GM19372 (cell line): ENCODE data around the gene HPS1.

Experiments used
- ATAC-seq: cut with Tn5 transposase; IDR thresholded peaks from one replicate; pipeline ENCODE4 v1.9.1; 2021; ENCODE audit warnings: mild to moderate bottlenecking, low read depth, moderate library complexity; ENCODE audit not compliant: unreplicated experiment

The HPS1 gene

DNA sequence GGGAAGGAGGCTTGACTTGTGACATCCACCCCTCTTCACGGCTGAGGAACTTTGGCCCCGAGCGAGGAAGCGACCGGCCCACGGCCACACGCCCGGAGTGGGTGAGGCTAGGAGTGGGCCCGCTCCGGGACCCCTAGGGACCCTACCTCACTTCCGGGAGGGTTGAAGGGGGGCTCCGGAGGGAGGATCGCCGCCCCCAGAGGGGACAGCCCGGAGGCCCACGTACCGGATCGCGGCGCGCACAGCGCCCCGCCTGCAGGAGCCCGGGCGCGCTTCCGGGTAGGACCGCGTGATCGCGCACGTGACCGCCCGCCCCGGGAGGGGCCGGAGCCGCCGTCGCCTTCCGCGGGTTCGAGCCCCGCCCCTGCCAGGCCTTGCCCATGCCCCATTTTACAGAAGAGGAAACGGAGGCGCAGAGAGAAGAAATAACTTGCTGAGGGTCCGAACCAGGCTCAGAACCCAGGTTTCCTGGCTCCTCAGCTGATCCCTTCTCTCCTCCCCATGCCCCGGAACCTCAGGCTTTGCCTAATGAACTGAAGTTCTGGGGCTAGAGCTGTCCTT lies at the start of gene HPS1:
Gene HPS1, minus strand, starts transcription at position 275 of the 561 bp plus-strand sequence. CDS start 3,695 bp downstream, outside the sequence.
- peak; percentile 80 for ATAC-seq

DNA sequence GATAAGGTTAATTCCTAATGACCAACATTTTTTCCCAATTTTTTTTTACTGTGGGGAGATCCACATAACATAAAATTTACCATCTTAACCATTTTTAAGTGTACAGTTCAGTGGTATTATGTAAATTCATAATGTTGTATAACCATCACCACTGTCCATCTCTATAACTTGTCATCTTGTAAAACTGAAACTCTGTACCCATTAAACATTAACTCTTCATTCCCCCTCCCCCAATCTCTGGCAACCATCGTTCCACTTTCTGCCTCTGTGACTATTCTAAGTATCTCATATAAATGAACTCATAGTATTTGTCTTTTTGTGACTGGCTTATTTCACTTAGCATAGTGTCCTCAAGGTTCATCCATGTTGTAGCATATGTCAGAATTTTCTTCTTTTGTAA lies 46.0 kb upstream of the HPS1 start:
- ATAC-seq: peak; percentile 53

DNA sequence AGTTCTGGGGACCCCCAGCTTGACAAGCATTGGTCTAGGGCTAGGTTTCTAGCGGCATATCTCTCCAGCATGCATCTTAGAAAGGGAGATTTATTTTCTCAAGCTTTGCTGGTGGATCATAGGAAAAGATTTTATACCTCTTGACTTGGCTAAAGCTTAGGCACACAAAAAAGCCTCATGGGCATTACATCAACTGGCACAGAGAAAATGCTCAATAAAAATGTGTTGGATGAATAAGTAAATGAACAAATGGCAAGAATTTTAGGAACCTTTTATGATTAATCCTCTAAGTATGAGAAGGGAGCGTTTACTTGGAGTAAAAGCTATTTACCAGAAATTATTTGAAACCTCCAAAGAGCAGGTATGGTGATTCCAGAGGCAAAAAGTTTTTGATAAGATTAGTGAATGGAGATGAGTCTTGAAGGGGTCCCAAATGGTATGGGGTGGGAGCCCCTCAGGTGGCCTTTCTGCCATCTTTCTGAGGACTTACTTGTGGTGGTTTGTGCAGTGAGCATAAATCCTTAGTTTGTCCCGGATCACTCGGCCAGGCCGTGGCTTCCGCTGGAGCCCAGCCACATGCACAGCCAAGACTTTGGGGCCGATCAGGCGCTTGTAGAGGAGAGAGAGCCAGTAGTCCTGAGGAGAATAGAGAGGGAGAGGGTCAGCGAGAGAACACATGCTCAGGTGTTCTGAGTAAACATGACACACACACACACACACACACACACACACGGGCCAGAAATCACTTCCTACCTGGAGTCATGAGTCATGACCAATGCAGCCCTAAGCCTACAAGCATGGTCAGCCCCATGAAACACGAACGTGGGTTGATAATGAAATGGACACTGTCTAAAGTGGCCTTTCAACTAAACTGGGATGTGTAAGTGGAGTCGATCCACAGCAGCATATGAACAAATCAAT lies 43.1 kb upstream of the HPS1 start:
- no peak for ATAC-seq

DNA sequence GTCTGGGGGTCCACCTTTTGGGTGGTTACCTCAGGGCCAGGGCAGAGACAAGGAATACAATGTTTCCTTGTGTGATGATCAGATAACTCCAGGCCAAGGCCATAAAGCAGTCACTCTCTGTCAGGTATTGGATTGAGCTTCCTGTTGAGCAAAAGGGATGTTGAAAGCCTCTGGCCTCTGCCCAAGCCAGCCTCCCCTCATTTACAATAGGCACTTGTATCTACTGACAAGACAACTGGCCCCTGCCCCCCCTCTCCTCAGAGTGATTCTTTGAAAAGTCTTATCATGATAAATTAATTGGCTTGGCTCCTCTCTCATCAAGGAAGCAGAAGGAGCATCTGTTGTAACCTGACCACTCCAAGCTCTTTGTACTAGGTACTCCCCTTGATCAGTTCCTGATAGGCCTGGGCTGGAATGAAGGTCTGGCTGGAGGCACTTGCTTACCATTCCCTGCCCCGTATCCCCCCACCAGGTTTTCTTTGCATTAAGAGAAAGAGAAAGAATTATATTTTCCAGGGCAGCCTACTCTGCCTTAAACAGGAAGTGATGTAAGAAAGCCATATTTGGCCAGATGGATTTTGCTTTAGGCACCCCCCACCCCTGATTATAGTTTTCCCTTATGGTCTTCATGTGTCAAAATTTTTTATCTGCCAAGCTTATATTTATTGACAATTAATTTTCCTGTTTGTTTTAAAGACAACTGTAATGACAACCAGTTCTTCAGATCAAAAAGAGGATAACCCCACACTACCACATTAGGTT lies 42.1 kb upstream of the HPS1 start:
- no peak for ATAC-seq

DNA sequence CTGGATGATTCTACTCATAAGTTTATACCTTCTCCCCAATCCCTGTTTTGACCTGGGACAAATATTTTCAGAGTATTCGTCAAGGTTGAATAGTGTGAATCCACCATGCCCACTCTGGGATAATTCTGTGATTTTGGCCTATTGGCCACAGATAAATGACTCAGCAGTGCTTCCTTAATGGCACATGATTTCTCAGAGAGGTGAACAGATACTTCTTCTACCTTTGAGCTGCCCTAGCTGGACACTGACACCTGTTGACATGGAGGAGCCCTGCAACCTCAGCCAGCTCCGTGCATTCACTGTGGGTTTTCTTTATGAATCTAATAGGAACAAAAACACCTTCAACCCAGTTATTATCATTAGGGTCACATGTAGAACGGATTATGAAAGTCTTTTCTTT lies 40.9 kb upstream of the HPS1 start:
- no peak for ATAC-seq

DNA sequence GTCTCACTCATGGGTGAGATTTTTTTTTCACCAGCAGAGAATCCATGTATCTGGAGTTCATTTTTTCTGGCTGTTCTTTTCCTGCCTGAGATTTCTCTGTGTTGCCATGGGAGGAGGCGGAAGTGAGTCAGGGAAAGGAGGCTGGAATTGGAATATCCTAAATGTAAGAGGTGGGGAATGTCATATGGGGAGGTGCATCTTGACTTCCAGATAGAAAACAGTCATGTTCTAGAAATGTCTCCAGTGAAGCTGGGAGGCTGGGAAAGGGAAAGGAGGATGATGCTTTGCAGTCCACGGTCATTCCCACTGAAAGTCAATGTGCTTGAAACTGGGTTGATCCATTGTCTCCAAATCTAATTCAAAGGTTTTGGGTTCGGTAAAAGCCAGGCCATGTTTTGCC lies 39.7 kb upstream of the HPS1 start:
- no peak for ATAC-seq

DNA sequence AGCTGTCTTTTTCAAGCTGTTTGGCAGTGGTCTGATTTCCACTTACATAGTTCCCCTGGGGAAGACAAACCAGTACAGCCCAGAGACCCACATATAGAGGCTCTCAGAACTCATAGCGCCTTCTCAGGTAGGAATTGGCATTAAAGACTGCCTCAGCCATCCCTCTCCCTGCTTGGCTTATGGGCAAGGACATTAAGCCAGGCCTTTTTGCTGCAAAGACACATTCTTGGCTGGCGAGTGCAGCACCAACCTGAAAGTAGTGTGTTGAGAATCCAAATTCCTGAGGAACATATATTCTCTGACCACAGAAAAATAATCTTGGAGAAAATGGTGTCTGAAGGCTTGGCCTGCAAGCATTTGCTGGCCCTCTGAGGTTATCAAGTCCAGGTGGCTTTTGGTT lies 39.2 kb upstream of the HPS1 start:
- no peak for ATAC-seq

DNA sequence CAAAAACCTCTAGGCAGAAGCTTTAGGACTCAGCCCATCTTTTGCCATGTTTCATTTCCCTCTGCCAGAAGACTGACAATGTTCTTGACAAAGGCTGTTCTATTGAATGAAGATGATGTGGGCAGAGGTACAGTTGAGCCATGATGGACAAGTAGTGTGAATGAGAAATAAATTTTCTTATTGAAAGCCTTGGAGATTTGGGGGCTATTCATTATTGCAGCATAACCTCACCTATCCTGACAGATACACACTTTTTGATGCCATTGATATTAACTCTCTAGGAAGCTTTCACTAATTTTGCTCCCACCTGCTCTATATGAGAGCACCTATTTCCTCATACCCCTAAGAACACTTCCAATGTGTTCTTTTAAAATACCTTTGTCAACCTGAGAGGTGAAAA lies 36.9 kb upstream of the HPS1 start:
- ATAC-seq: no peak

DNA sequence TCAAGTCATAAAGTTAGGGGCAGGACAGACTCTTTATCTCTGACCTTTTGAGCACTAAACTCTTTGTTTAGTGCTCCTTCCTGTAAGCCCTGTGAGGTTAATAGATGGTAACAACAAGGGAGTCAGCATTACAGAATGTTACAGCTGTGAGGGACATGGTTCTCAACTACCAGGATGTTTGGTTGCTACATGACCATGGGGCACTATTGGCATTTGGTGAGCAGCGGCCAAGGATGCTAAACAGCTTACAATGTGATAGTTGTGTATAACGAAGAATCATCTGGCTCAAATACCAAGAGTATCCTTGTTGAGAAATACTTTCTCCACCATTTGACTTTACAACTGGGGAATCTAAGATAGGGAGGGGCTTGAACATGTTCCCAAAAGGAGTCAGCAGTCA lies 35.4 kb upstream of the HPS1 start:
- no peak for ATAC-seq

DNA sequence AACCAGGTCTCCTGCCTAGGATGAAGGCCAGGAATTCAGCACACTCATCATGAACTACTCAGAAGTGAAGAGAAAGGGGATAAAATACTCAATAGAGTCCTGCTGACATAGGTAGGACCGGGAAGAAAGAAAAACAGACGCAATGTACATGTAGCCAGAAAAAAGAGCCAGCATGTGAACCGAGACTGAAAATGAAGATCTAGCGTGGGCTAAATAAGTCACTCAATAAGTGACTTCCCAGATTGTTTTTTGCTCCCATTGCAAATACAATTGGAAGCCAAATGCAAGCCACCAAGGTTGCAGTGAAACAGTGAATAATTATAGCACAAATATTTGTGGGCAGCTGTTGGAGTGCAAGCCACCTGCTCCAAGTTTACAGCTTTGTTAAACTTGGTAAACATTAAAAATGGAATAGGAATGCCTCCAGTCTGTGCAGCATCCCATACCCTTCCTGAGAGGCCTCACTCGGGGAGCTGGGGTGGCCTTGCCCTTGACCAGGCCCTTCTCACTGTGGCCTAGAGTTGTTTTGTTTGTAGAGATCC lies 34.7 kb upstream of the HPS1 start:
- ATAC-seq: no peak

DNA sequence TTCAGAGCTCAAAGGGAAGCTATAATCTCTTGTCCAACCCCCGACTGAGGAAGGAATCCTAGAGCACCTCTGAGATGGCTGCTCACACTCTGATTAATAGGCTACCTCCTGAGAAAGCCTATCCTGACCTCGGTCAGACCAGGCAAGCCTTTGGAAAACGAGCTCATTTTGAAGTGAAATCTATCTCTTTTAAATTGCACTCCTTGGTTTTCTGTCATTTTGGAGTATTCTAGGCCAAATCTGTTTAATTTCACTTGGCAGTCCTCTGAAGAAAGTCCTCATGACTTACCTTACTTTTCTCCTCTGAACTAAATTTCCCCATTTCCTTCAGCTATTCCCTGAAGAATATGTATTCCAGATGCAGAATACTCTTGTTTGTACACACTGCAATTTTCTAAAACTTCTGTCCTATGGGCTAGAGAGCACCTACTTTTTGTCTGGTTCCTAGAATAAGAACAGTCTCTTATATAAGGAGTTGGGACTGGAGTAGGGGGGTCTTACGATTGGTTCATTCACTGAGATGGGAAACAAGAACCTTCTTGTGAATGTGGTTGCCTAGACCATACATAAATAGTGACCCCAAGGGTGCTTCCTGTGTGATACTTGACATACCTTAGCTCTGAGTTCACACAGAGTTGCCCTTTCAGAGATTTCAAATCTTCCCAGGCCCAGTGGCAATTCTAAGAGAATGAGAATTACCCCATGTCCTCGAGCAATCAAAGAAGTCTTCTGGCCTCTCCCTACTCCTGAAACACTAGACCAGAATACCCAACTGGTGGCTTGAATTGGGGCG lies 31.9 kb upstream of the HPS1 start:
- ATAC-seq: no peak

DNA sequence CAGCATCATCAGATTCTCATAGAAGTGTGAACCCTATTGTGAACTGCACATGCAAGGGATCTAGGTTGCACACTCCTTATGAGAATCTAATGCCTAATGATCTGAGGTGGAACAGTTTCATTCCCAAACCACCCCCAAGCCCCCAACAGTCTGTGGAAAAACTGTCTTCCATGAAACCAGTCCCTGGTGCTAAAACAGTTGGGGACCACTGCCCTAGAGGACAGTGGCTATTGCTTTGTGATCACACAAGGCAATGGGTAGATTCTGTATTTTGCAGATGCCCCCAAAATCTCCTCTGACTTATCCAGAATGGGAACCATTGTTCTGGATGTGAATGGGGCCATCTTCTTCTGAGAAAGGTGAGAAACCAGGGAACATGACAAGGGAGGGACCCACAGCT lies 31.1 kb upstream of the HPS1 start:
- ATAC-seq: no peak

DNA sequence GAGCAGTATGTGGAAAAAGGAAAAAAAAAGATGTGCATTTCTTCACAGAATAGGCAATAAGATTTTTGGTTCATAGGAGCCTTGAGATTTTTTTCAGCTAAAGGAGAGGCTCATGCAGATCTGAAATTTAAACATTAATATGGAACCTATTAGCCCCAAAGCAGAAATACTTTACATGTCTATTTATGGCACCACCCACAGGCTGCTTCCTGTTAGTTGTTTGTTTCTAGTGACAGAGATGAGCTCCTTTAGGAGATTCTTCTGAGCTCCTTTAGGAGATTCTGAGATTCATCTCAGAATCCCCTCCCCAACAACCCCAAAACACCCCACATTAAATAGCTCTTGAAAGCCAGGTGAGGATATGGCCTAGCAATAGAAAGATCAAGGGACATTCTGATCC lies 27.9 kb upstream of the HPS1 start:
- peak; percentile 50 for ATAC-seq

DNA sequence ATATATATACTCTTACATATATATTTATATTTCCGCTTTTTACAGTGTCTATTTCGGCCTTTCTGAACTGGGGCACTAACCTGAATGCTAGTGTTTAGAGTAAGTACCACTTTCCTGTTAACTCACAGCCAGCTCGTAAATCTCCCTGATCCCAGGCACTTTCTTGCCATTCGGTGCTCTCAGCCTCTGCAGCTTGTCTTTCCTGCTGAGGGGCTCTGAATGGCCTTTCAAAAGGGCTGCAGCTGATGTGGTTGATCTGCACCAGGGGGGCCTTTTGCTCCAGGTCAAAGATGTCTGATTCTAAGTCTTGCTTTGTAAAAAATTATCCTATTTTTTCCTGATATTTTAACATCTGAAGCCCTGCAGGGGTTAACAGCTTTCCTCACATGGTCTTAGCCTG lies 25.5 kb upstream of the HPS1 start:
- no peak for ATAC-seq

DNA sequence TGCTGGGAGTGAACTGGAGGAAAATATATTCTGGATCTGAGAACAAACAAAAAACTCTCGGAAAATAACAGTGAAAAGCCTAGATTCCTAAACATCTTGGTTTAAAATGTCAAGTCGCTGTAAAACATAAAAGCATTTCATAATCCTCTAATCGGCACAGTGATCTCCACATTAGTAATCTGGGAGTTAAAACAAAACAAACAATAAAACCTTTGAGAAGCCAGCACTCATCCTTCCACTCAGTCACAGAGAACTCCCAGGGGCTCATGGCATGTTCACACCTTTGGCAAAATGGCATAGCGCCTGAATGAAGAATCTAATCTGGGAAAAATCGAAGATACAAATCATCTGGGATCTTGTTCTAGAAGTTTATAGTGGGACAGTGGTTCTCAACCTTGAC lies 24.1 kb upstream of the HPS1 start:
- ATAC-seq: no peak

DNA sequence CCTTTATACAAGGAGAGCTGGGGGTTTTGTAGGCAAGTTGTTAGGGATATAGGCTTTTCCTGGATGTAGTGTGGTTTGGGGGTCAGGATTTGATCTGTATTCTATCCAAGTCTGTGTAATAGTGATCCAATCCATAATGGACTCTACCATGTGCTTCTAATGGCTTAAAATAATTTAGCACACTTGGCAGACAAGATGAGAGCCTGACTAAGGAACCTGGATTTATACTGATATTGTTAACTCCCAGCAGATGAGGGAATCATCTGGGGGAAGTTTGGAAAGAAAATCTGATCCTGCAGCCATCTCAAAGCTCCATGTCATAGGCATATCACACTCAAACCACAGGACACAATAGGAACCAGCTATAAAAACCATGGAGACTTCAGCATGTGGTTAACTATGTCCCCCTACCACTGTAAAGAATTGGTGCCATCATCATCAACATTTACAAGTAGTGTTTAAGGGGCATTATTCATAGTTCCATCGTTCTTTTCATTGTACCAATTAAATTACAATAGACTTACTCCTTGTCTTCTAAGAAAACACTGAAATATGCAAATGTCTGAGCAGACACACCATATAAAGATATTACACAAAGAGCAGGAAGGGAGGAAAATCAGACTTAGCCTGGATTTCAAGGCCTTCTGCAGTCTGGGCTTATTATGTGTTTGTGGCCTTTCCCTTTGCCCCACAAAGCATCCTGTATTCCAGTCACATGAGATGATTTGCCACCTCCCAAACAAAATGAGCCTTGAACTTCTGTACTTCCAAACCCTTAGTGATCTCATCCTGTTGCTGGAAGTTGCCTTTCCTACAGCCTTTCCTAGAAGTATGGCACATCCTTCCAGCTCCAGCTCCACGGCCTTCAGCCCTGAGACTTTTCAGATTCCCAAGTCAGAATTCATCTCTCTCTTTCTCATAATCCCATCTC lies 22.5 kb upstream of the HPS1 start:
- no peak for ATAC-seq

DNA sequence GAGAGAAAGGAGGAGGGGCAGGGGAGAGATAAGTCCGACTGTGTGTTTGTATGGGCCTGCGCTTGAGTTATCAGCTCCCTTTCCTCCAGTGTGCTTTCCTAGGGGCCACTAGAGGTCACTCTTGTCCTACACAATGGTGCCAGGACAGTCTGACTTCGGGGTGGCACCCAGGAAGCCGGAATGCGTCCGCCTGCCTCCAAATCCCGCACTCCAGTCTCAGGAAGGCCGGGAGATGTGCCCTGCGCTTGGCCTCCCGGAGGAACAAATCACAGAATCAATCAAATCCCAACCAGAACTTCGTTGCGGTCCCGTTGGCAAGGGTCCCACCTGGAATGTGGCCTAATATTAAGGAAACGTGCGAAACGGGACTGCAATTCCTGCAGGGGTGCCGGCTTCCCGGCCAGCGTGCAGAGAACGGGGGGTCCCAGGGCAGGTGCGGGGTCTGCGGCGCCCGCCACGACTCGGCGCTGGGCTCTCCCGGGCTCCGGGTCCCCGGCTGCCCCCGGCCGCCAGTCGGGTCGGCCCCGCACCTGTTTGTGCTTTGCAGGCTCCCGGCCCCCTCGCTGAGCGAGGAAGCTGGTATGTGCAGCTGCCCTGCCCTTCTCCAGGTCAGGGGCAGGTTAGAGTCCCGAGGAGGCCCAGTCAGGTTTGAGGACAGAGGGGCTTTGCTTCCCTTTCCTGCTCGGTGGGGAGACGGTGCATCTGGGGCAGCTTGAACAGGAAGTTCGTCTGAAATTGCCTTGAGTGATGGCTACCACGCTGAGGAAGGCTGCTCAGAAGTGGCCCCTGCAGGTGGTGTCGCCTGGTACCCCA lies 21.0 kb upstream of the HPS1 start:
- ATAC-seq: peak; percentile 87

DNA sequence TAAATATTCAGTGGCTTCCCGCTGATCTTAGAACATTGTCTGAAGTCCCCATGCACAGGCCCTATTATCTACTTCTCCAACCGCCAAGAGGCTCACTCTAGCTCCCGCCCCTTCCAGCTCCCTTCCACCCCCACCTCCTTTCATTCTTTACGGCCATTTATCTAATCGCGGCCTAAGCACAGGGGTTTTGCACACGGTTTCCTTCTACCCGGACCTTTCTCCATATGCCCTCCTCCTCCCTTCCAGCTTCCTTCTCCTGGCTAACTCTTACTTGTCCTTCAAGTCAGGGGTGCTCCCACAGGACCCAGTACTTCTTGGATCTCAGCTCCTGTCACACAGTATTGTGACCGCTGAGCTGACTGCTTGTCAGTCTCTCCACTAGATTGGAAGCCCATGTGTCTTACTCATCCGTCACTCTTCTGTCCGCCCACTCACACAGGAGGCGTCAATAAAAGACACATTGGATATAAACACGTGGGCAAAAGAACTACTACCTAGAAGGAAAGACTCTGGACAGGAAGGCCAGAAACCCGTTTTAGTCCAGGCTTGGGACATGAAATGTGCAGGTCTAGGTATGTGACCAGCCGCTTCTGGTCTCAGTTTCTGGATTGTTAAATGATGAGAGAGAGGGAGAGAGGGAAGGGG lies 20.2 kb upstream of the HPS1 start:
- ATAC-seq: no peak
